HEK293T (cell line): Measurements from ENCODE around the gene UQCRQ.

ENCODE experiments used
- ARNT ChIP-seq: fragments of 450-650 bp; IDR thresholded peaks from 2 replicates; pipeline ENCODE4 v1.6.1; 2017; ENCODE audit warnings: mild to moderate bottlenecking
- BHLHE40 ChIP-seq: fragments of 450-650 bp; IDR thresholded peaks from 2 replicates; pipeline ENCODE4 v1.6.1; 2016; ENCODE audit warnings: mild to moderate bottlenecking, moderate library complexity, borderline replicate concordance
- ELF4 ChIP-seq: fragments of 450-650 bp; IDR thresholded peaks from 2 replicates; pipeline ENCODE4 v1.6.1; 2017; ENCODE audit warnings: antibody characterized with exemption
- FOXK2 ChIP-seq: fragments of 450-650 bp; IDR thresholded peaks from 2 replicates; pipeline ENCODE4 v1.6.1; 2016; ENCODE audit warnings: mild to moderate bottlenecking
- FOXM1 ChIP-seq: fragments of 450-650 bp; IDR thresholded peaks from 2 replicates; pipeline ENCODE4 v1.6.1; 2017; ENCODE audit warnings: mild to moderate bottlenecking, borderline replicate concordance
- LEF1 ChIP-seq: fragments of 450-650 bp; IDR thresholded peaks from 2 replicates; pipeline ENCODE4 v1.6.1; 2017; ENCODE audit warnings: mild to moderate bottlenecking, borderline replicate concordance
- NFRKB ChIP-seq: fragments of 450-650 bp; IDR thresholded peaks from 2 replicates; pipeline ENCODE4 v1.6.1; 2016; ENCODE audit warnings: mild to moderate bottlenecking, moderate library complexity
- SP1 ChIP-seq: fragments of 450-650 bp; IDR thresholded peaks from 2 replicates; pipeline ENCODE4 v1.6.1; 2017
- SUZ12 ChIP-seq: fragments of 450-650 bp; IDR thresholded peaks from 2 replicates; pipeline ENCODE4 v1.6.1; 2016; ENCODE audit warnings: mild to moderate bottlenecking
- TARDBP ChIP-seq: fragments of 450-650 bp; IDR thresholded peaks from 2 replicates; pipeline ENCODE4 v1.6.1; 2016
- ZNF384 ChIP-seq: fragments of 450-650 bp; IDR thresholded peaks from 2 replicates; pipeline ENCODE4 v1.6.1; 2016
- TF ChIP-seq, protein P1 (sequence below): fragments of 450-650 bp; IDR thresholded peaks from 2 replicates; pipeline ENCODE4 v1.6.1; 2016

DNA sequence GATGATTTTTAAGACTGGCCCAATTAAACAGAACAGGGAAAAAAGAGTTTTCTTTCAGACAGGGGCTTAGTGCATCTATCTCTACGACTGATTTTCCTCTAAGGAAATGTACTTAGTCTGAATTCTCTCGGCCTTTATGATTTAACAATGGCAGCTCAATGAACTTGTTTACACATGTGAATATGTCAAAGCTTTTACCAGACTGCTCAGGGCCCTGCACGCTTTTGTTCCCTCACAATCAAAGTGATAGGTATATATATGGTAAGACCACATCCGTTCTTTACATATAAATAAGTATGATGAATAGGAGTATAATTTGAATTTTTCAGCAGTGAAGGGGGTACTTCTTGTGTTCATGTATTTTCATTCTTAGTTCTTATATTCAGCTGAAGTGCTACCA, 34.6 kb downstream of the UQCRQ start:
- no peak for TF ChIP-seq FOXK2
- TF ChIP-seq FOXM1, result no peak
- no peak for TF ChIP-seq ARNT
- no peak for TF ChIP-seq TARDBP
- TF ChIP-seq LEF1, result no peak
- no peak for TF ChIP-seq SP1
- no peak for TF ChIP-seq NFRKB
- TF ChIP-seq BHLHE40, result no peak
- TF ChIP-seq, protein P1, sequence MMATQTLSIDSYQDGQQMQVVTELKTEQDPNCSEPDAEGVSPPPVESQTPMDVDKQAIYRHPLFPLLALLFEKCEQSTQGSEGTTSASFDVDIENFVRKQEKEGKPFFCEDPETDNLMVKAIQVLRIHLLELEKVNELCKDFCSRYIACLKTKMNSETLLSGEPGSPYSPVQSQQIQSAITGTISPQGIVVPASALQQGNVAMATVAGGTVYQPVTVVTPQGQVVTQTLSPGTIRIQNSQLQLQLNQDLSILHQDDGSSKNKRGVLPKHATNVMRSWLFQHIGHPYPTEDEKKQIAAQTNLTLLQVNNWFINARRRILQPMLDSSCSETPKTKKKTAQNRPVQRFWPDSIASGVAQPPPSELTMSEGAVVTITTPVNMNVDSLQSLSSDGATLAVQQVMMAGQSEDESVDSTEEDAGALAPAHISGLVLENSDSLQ, result no peak
- no peak for TF ChIP-seq SUZ12
- TF ChIP-seq ELF4, result no peak
- no peak for TF ChIP-seq ZNF384
